Sigmoid colon (tissue), 4 donors: ENCODE measurements around the gene TADA3.

Source experiments
- POLR2A ChIP-seq, 2 donors: fragments of 450-650 bp; IDR thresholded peaks; one replicate each; pipeline ENCODE4 v1.6.1; 2016; ENCODE audit warnings: antibody characterized with exemption in 2 of 2, mild to moderate bottlenecking in 2 of 2, moderate library complexity in 2 of 2
- POLR2AphosphoS5 ChIP-seq, 4 donors: sonication (generic); formaldehyde crosslinking; IDR thresholded peaks; one replicate each; pipeline ENCODE4 v1.6.1; 2017; ENCODE audit warnings: antibody characterized with exemption in 4 of 4
- TF ChIP-seq, protein P1 (sequence below), 4 experiments: fragments of 450-650 bp in 3 of 4; fragments of 200-600 bp in 1 of 4; IDR thresholded peaks; one replicate each; pipeline ENCODE4 v1.5.1; 2016 to 2019; ENCODE audit warnings: antibody characterized with exemption in 4 of 4, mild to moderate bottlenecking in 3 of 4, moderate library complexity in 2 of 4

DNA sequence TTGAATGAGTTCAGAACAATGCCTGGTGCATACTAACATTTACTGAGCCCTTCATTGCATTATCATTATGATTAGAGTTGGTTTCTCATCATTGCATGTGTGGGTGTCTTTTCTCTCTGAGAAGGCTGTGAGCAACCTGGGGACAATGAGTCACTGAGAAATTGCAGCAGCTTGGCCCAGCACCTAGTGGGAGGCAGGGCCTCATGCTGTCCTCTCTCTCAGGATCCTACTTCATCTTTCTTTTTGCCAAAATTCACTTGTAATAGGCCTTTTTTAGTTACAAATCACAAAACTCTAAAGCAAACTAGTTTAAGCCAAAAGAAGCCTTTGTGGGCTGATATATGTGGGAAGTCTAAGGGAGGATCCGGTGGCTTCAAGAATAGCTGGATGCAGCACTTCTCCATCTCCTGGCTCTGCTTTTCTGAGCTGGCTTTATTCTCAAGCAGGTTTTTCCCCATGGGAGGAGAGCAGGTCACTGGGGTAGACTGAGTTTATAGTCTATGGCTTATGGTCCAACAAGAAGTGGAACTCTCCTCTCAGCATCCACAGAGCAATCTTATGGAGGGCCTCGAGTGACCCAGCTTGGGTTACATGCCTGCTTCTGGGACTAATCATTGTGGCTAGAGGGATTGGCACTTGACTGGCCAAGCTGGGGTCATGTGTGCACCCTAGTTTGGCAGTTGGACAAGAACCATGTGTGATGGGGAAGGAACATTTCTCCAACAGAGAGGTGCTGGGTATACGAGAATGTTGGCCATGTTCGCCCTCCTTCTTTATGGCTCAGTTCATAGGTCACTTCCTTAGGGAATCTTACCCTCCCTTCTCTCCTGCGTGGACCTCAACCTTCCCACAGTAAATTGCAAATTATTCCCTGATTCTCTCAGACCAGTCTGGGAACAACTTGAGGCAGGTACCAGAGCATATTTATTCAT is 13.9 kb downstream of the TADA3 start:
- TF ChIP-seq, protein P1, sequence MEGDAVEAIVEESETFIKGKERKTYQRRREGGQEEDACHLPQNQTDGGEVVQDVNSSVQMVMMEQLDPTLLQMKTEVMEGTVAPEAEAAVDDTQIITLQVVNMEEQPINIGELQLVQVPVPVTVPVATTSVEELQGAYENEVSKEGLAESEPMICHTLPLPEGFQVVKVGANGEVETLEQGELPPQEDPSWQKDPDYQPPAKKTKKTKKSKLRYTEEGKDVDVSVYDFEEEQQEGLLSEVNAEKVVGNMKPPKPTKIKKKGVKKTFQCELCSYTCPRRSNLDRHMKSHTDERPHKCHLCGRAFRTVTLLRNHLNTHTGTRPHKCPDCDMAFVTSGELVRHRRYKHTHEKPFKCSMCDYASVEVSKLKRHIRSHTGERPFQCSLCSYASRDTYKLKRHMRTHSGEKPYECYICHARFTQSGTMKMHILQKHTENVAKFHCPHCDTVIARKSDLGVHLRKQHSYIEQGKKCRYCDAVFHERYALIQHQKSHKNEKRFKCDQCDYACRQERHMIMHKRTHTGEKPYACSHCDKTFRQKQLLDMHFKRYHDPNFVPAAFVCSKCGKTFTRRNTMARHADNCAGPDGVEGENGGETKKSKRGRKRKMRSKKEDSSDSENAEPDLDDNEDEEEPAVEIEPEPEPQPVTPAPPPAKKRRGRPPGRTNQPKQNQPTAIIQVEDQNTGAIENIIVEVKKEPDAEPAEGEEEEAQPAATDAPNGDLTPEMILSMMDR (IDR thresholded peaks at IDR 0.05) = no peak
- TF ChIP-seq POLR2A (IDR thresholded peaks at IDR 0.05) = no peak
- TF ChIP-seq POLR2AphosphoS5 (IDR thresholded peaks at IDR 0.05) = no peak
